ENCODE measurements around the gene IRF2BP2. TPM values are rescaled to one million over a fixed set of nuclear protein-coding genes. Genes with fewer than 3 reads are reported as not detected.
A peak's percentile ranks its signal among the peaks of the same experiment; 100 is the strongest.

IRF2BP2 gene
- total and polyA plus RNA-seq, 4 donors, result 49.3 to 197 (median 110) TPM

DNA sequence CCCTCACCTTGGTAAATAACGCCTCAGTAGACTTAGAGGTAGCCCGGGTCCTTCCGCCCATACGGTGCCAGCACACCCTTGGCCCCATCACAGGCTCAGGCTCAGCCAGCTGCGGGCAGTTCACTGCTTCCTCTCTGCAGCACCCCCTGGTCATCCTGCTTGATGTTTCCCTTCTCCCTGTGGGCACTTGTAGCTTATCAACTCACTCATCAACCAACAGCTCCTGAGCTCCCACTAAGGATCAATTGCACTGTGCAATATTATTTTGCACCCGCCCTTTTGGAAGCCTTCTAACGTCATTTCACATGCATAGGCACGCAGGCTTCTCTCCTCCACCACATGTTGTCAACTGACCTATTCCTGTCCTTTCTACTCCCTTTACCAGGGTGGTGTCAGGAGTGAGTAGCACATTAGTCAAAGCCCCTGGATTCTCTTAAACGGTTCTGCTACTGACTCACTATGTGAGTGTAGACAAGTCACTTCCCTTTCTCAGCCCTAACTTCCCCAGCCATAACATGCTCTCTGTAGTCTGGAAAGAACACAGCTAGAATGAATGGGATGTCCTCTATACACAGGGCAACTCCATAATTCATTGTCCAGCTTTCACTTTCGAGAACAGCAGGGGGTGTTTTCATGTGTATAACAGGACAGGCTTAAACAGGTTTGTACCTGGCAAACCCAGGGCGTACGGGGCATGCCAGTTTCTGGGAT is 47.1 kb upstream of the IRF2BP2 start:
- ATAC-seq (ENCODE audit: insufficient read depth, low FRiP score), result peak; percentile 86
- H3K9ac ChIP-seq (ENCODE audit: insufficient read depth in 1 of 2, low read length in 2 of 2), result no peak overlapping the region

DNA sequence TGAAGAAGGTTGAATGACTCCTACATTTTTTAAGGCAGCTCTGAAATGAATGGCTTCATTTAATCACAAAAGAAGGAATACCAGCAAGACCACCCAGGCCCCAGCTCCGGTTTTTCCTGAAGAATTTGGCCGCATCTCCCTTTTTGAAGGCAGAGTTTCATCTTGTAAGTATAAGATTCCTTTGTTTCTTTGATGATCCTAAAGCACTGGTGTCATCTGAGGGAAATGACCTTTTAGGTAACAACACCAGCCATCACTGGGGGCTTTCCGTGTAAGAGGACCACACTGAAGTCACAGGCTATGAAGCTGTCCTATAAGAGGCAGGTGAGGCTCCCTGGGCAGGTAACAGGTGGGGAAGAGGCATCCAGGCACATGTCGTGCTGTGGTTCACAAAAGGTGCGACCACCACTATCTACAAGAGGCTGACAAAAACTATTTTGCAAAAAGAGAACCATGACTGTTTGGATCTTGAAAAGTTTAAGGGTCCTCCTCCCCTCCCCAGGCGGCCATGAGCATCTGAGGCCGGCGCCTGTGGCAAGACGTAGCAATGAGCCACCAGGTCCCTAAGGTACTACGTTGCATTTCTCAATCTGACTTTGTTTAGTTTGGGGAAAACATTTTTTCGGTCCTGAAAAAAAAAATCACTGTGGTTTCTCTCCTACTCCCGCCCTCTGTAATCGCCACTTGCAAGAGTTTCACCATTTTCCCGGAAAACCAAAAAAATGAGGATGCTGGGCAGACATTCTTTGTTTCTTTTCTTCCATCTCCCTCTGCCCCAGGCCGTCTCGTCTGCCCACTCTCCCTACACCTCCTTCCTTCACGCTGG is 46.3 kb upstream of the IRF2BP2 start:
- no peak for DNase-seq
- Histone ChIP-seq H3K4me3 (no peak overlapping the region), H3K36me3 (ENCODE audit: control insufficient read depth in 4 of 4, insufficient read depth in 4 of 4, low read length in 4 of 4) (no peaks in the 10 kb centered on the region), H3K27me3 (ENCODE audit: control insufficient read depth in 3 of 3, insufficient read depth in 3 of 3, low read length in 2 of 3) (no peaks in the 10 kb centered on the region), H3K4me1 (ENCODE audit: control insufficient read depth in 5 of 5, insufficient read depth in 5 of 5, low read length in 5 of 5) (peaks cover 0 to 13% (median 0%) of the 10 kb centered on the region in 5 donors), H3K9ac (ENCODE audit: insufficient read depth in 1 of 2, low read length in 2 of 2) (no peak overlapping the region), H3K27ac (ENCODE audit: low read depth in 1 of 2, low read length in 1 of 2) (peak overlapping the region in 1 of 2 donors; percentile 79), H3K9me3 (ENCODE audit: control insufficient read depth in 4 of 4, insufficient read depth in 3 of 4, low read length in 3 of 4) (no peaks in the 10 kb centered on the region)
- WGBS, 2 donors, result 83 to 84% methylated on average over 17 of the region's 17 CpGs
- ATAC-seq (ENCODE audit: insufficient read depth, low FRiP score), result no peak
- TF ChIP-seq, protein P1, sequence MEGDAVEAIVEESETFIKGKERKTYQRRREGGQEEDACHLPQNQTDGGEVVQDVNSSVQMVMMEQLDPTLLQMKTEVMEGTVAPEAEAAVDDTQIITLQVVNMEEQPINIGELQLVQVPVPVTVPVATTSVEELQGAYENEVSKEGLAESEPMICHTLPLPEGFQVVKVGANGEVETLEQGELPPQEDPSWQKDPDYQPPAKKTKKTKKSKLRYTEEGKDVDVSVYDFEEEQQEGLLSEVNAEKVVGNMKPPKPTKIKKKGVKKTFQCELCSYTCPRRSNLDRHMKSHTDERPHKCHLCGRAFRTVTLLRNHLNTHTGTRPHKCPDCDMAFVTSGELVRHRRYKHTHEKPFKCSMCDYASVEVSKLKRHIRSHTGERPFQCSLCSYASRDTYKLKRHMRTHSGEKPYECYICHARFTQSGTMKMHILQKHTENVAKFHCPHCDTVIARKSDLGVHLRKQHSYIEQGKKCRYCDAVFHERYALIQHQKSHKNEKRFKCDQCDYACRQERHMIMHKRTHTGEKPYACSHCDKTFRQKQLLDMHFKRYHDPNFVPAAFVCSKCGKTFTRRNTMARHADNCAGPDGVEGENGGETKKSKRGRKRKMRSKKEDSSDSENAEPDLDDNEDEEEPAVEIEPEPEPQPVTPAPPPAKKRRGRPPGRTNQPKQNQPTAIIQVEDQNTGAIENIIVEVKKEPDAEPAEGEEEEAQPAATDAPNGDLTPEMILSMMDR (IDR thresholded peaks at IDR 0.05; ENCODE audit: control extremely low read depth, extremely low read depth), result no peak

More for the DNA sequence above, 47.1 kb upstream of the IRF2BP2 start:
- H3K4me3 ChIP-seq, result no peak overlapping the region
- H3K9me3 ChIP-seq (ENCODE audit: control insufficient read depth in 4 of 4, insufficient read depth in 3 of 4, low read length in 3 of 4), result no peaks in the 10 kb centered on the region
- DNase-seq, result no peak
- no peaks in the 10 kb centered on the region for H3K36me3 ChIP-seq (ENCODE audit: control insufficient read depth in 4 of 4, insufficient read depth in 4 of 4, low read length in 4 of 4)
- H3K4me1 ChIP-seq (ENCODE audit: control insufficient read depth in 5 of 5, insufficient read depth in 5 of 5, low read length in 5 of 5), result peaks cover 0 to 15% (median 0%) of the 10 kb centered on the region in 5 donors
- WGBS, 2 donors, result 62 to 63% methylated on average over 12 of the region's 12 CpGs
- peak overlapping the region in 1 of 2 donors; percentile 79 for H3K27ac ChIP-seq (ENCODE audit: low read depth in 1 of 2, low read length in 1 of 2)
- TF ChIP-seq, protein P1 (IDR thresholded peaks at IDR 0.05; ENCODE audit: control extremely low read depth, extremely low read depth), result no peak
- H3K27me3 ChIP-seq (ENCODE audit: control insufficient read depth in 3 of 3, insufficient read depth in 3 of 3, low read length in 2 of 3), result no peaks in the 10 kb centered on the region

DNA sequence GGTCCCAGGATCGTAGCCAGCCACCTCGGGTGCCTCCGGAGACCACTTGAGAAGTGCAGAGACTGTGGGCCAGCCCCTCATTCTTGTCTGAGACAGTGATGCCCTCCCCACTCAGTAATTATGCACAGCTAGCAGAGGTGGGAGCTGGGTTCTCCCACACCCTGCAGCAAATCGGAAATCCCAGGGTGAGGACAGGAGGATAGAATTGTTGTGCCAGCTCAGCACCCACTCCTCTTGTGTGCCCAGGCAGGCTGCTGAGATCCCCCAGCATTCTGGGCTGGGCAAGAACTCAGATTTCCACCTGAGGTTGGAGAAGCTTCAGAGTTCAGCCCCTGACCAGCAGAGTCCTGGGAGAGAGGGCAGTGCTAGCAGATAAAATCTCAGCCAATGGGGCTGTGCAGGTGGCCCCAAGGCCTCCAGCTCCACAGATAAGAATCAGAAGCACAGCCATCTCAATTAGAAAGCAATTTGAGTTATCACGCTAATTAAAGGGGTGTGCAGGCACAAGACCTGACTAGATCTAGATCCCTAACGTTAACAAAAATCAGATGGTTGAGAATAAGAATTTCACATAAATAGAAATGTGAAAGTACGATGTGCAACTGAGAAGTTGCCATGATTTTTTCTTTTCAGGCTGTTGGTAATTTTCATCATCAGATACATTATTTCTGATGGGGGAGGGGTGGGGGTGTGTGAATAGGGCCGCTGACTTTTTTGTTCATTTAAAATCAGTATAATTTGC is 45.5 kb upstream of the IRF2BP2 start:
- H3K4me3 ChIP-seq, result no peak overlapping the region
- TF ChIP-seq, protein P1 (IDR thresholded peaks at IDR 0.05; ENCODE audit: control extremely low read depth, extremely low read depth), result no peak
- H3K9me3 ChIP-seq (ENCODE audit: control insufficient read depth in 4 of 4, insufficient read depth in 3 of 4, low read length in 3 of 4), result no peaks in the 10 kb centered on the region
- no peak overlapping the region for H3K9ac ChIP-seq (ENCODE audit: insufficient read depth in 1 of 2, low read length in 2 of 2)
- H3K27ac ChIP-seq (ENCODE audit: low read depth in 1 of 2, low read length in 1 of 2), result no peak overlapping the region
- 87 to 93% methylated on average over 8 of the region's 8 CpGs for WGBS, 2 donors
- H3K36me3 ChIP-seq (ENCODE audit: control insufficient read depth in 4 of 4, insufficient read depth in 4 of 4, low read length in 4 of 4), result no peaks in the 10 kb centered on the region
- no peaks in the 10 kb centered on the region for H3K27me3 ChIP-seq (ENCODE audit: control insufficient read depth in 3 of 3, insufficient read depth in 3 of 3, low read length in 2 of 3)
- DNase-seq (no peak), ATAC-seq (ENCODE audit: insufficient read depth, low FRiP score) (no peak)
- H3K4me1 ChIP-seq (ENCODE audit: control insufficient read depth in 5 of 5, insufficient read depth in 5 of 5, low read length in 5 of 5), result peaks cover 0 to 10% (median 0%) of the 10 kb centered on the region in 5 donors
